Smooth muscle cell (in vitro differentiated cells): Measurements from ENCODE around the gene POLR2E. TPM values are rescaled to one million over a fixed set of nuclear protein-coding genes. Genes with fewer than 3 reads are reported as not detected.
"Not testable (repeated sequence)": the region's sequence is repeated elsewhere in the genome, so short reads cannot be mapped to it uniquely, and the experiment has no call there.

Source experiments
- DNase-seq: peaks from one replicate; lab custom pipeline; 2025; ENCODE audit not compliant: unreplicated experiment; lab: John Stamatoyannopoulos, UW
- H2AFZ ChIP-seq: fragments of 200-600 bp; sonication (generic); 2 replicates; pipeline ENCODE4 v1.6.0; 2016; ENCODE audit warnings: antibody characterized with exemption, low read depth, mild to moderate bottlenecking
- H3F3A ChIP-seq: fragments of 200-600 bp; sonication (generic); 2 replicates; pipeline ENCODE4 v1.6.0; 2017; ENCODE audit warnings: antibody characterized with exemption, low read depth
- H3K27ac ChIP-seq: fragments of 200-600 bp; sonication (generic); 2 replicates; pipeline ENCODE4 v1.5.1; 2016; ENCODE audit warnings: low read depth, mild to moderate bottlenecking
- H3K27me3 ChIP-seq: fragments of 200-600 bp; sonication (generic); 2 replicates; pipeline ENCODE4 v1.6.1; 2016; ENCODE audit warnings: low read depth, mild to moderate bottlenecking
- H3K36me3 ChIP-seq: fragments of 200-600 bp; sonication (generic); 2 replicates; pipeline ENCODE4 v1.5.1; 2016; ENCODE audit warnings: low read depth
- H3K4me1 ChIP-seq: fragments of 200-600 bp; sonication (generic); 2 replicates; pipeline ENCODE4 v1.5.1; 2016; ENCODE audit warnings: low read depth
- H3K4me2 ChIP-seq: fragments of 200-600 bp; sonication (generic); 2 replicates; pipeline ENCODE4 v1.6.0; 2016; ENCODE audit warnings: mild to moderate bottlenecking
- H3K4me3 ChIP-seq: fragments of 200-600 bp; sonication (generic); 2 replicates; pipeline ENCODE4 v1.5.1; 2016; ENCODE audit warnings: mild to moderate bottlenecking
- H3K79me2 ChIP-seq: fragments of 200-600 bp; sonication (generic); 2 replicates; pipeline ENCODE4 v1.6.0; 2016; ENCODE audit warnings: low read depth, mild to moderate bottlenecking
- H3K9ac ChIP-seq: fragments of 200-600 bp; sonication (generic); 2 replicates; pipeline ENCODE4 v1.6.0; 2016; ENCODE audit warnings: low read depth
- H3K9me3 ChIP-seq: fragments of 200-600 bp; sonication (generic); replicated peaks from 2 replicates; pipeline ENCODE4 v1.5.1; 2016; ENCODE audit warnings: low read depth
- H4K20me1 ChIP-seq: fragments of 200-600 bp; sonication (generic); 2 replicates; pipeline ENCODE4 v1.6.0; 2016; ENCODE audit warnings: low read depth
- WGBS: methylation state at CpG from one replicate; pipeline ENCODE4 v1.1.7; 2016; ENCODE audit warnings: low lambda C conversion rate; 5-methylcytosine and 5-hydroxymethylcytosine counted together
- polyA plus RNA-seq: library from polyadenylated mRNA; unstranded; fragments of >200 nt; fragmentation: Nextera tagmentation; extraction: Ambion mirVana; gene quantifications from 2 replicates; pipeline ENCODE4 v1.2.1, GENCODE V29; 2016
- total RNA-seq: library from RNA; depleted of rRNA; stranded (reverse); fragments of >200 nt; gene quantifications from 2 replicates; pipeline ENCODE4 v1.2.3, GENCODE V29; 2014
- TF ChIP-seq, protein P1 (sequence below): fragments of 200-600 bp; sonication (generic); IDR thresholded peaks from 2 replicates; pipeline ENCODE4 v1.5.1; 2017; ENCODE audit warnings: borderline replicate concordance, mild to moderate bottlenecking, antibody characterized with exemption; ENCODE audit not compliant: insufficient read depth, poor library complexity, severe bottlenecking

Gene POLR2E
- total and polyA plus RNA-seq, 2 experiments from 2014 or later: 114 to 235 TPM

DNA sequence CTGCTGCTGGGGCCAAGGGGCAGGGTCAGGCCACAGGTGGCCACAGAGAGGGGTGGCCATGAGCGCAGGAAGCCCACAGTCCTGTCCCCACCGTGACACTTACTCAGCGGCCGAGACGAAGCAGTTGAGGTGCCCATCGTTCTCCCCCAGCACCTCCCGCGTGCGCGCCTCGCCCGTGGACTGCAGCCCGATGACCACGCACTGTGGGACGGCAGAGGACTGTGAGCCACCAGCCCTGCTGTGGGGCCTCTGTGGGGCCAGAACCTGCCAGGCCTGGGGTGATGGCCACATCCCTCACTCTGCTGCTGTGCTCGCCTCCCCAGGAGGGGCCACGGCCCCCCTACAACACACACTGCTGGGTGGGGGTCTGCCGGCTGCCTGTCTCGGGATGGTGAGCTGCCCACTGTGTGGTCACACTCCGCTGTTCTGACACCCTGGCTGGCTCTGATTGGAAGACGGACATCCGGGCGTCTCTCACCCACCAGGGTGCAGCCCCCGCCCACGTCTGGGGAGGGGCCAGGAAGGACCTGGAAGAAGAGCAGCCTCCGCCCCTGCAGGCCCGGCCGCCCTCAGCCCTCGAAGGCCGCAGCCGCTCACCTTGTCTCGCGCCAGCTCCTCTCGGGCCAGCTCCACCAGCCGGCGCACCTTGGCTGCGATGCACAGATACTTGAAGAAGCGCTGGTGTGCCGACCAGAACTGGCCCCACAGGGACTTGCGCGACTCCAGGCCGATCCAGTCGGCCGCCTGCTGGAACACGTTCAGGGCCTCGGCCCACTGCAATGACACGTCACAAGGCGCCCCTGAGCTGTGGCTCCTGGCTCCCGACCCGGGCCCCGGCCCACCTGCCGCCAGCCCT lies 21.8 kb upstream of the POLR2E start:
- H3K4me3 ChIP-seq: no peak overlapping the region
- no peak for DNase-seq
- no peaks in the 10 kb centered on the region for H3K36me3 ChIP-seq
- H4K20me1 ChIP-seq: peaks cover 5% of the 10 kb centered on the region
- H3K9ac ChIP-seq: no peak overlapping the region
- no peaks in the 10 kb centered on the region for H3K4me1 ChIP-seq
- no peak overlapping the region for H3K27ac ChIP-seq
- H3F3A ChIP-seq: peaks cover 14% of the 10 kb centered on the region
- no peaks in the 10 kb centered on the region for H3K27me3 ChIP-seq
- H3K9me3 ChIP-seq: no peaks in the 10 kb centered on the region
- H2AFZ ChIP-seq: no peak overlapping the region
- no peak overlapping the region for H3K4me2 ChIP-seq
- H3K79me2 ChIP-seq: peaks cover 9% of the 10 kb centered on the region
- 94% methylated on average over 50 of the region's 52 CpGs for WGBS
- TF ChIP-seq, protein P1, sequence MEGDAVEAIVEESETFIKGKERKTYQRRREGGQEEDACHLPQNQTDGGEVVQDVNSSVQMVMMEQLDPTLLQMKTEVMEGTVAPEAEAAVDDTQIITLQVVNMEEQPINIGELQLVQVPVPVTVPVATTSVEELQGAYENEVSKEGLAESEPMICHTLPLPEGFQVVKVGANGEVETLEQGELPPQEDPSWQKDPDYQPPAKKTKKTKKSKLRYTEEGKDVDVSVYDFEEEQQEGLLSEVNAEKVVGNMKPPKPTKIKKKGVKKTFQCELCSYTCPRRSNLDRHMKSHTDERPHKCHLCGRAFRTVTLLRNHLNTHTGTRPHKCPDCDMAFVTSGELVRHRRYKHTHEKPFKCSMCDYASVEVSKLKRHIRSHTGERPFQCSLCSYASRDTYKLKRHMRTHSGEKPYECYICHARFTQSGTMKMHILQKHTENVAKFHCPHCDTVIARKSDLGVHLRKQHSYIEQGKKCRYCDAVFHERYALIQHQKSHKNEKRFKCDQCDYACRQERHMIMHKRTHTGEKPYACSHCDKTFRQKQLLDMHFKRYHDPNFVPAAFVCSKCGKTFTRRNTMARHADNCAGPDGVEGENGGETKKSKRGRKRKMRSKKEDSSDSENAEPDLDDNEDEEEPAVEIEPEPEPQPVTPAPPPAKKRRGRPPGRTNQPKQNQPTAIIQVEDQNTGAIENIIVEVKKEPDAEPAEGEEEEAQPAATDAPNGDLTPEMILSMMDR: no peak

DNA sequence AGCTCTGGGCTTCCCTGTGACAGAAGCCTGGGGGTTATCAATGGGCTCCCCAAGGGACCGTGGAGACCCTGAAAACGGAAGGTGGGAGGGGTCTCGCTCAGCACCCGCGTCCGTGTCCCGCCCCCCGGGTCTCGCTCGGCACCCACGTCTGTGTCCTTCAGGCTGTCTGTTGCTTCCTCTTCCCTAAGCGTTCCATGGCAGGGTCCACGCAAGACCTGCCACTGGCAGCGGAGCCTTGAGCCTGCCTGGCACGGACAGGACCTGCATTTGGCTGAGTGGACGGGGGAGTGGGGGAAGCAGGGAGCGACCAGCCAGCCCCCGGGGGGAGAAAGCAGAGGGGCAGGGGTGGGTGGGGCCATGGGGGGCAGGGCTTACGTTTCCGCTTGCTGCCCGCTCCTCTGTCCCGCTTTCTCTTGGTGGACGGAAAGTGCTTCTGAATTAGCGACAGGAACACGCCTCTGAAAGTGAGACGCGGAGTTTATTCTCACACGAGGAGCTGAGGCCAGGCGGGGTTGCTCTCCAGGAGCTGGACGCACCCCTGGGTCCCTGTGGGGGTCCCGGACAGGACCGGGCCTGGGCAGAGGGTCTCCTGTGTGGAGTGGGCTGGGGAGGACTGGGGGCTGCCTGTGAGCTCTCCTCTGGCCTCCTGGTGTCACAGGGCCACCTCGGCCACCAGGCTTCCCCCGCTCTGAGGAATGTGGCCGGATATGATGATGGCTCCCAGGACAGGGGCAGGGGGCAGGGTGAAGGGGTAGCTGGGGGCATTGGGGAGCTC lies 20.7 kb upstream of the POLR2E start:
- Histone ChIP-seq H3K27me3 (no peaks in the 10 kb centered on the region), H4K20me1 (no peaks in the 10 kb centered on the region), H3K9me3 (no peaks in the 10 kb centered on the region), H3K79me2 (peaks cover 9% of the 10 kb centered on the region), H3K4me3 (no peak overlapping the region), H3K27ac (no peak overlapping the region), H2AFZ (no peak overlapping the region), H3K36me3 (no peaks in the 10 kb centered on the region), H3K4me2 (no peak overlapping the region), H3K9ac (no peak overlapping the region), H3K4me1 (no peaks in the 10 kb centered on the region), H3F3A (peaks cover 16% of the 10 kb centered on the region)
- TF ChIP-seq, protein P1: no peak
- WGBS: 92% methylated on average over 30 of the region's 35 CpGs
- DNase-seq: no peak

DNA sequence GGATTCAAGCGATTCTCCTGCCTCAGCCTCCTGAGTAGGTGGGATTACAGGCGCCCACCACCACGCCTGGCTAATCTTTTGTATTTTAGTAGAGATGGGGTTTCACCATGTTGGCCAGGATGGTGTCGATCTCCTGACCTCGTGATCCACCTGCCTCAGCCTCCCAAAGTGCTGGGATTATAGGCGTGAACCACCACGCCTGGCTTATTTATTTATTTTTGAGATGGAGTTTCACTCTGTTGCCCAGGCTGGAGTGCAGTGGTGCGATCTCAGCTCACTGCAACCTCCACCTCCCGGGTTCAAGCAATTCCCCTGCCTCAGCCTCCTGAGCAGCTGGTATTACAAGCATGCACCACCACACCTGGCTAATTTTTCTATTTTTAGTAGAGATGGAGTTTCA lies 19.6 kb upstream of the POLR2E start:
- not testable (repeated sequence) for H3K27me3 ChIP-seq, H3K9ac ChIP-seq, DNase-seq, H3K27ac ChIP-seq, H3K4me3 ChIP-seq, H3K36me3 ChIP-seq, H3K4me1 ChIP-seq, H4K20me1 ChIP-seq, H3K9me3 ChIP-seq, H3K4me2 ChIP-seq, H3K79me2 ChIP-seq, H2AFZ ChIP-seq
- 98% methylated on average over 9 of the region's 9 CpGs for WGBS
- peaks cover 19% of the 10 kb centered on the region for H3F3A ChIP-seq

DNA sequence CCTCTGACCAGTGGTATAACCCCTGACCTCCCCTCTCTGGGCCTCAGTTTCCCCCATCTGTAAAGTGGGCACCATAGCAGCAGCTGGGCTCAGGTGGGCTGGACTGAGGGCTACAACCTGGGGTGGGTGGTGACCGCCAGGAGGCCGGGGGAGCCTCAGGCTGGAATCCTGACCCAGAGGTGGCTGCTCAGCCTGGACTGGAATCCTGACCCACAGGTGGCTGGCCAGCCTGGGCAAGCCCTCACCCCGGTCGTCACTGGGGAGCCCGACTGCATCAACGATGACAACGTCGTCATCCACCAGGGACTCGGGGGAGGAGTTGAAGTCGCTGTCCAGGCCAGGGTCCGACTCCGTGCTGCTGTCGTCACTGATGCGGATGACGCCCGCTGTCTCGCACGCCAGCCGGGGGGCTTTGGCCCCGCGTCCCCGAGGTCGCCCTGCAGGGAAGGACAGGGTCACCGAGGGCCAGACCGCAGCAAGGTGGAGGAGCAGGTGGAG lies 18.9 kb upstream of the POLR2E start:
- Histone ChIP-seq H3K9ac (no peak overlapping the region), H3K4me2 (no peak overlapping the region), H3K79me2 (no peaks in the 10 kb centered on the region), H3K4me3 (no peak overlapping the region), H3F3A (peaks cover 19% of the 10 kb centered on the region), H3K9me3 (no peaks in the 10 kb centered on the region), H4K20me1 (no peaks in the 10 kb centered on the region), H3K4me1 (no peaks in the 10 kb centered on the region), H3K27me3 (no peaks in the 10 kb centered on the region), H2AFZ (no peak overlapping the region), H3K36me3 (no peaks in the 10 kb centered on the region), H3K27ac (peak overlapping the region; percentile 56)
- 95% methylated on average over 25 of the region's 25 CpGs for WGBS
- TF ChIP-seq, protein P1: no peak
- DNase-seq: no peak
